HepG2 (cell line): Measurements from ENCODE around the gene SEMA3B. TPM values are rescaled to one million over a fixed set of nuclear protein-coding genes. Genes with fewer than 3 reads are reported as not detected.

Experiments used
- ATAC-seq: fragments of 200-7000 bp; cut with Tn5 transposase; 3 replicates; pipeline ENCODE4 v1.9.1; 2020; ENCODE audit warnings: mild to moderate bottlenecking, moderate library complexity
- BruUV-seq: library from RNA; stranded (reverse); fragments of 400-500 nt; replicated peaks from 2 replicates; lab custom pipeline; 2021; lab: Mats Ljungman, UMichigan
- CTCF ChIA-PET: fragments of 300-600 bp; formaldehyde crosslinking; extraction: SDS; loops from one replicate; lab custom pipeline; 2021; ENCODE audit warnings: low total read pairs, inconsistent platforms, low intra/inter-chr PET ratio; lab: Yijun Ruan, JAX
- POLR2A ChIA-PET: fragments of 350-600 bp; sonication (Branson Sonifier 250); formaldehyde crosslinking; loops from one replicate; lab custom pipeline; 2020; ENCODE audit warnings: antibody characterized with exemption, inconsistent platforms; lab: Yijun Ruan, JAX
- DNase-seq: peaks from one replicate; pipeline ENCODE4 v3.0.0-alpha.2; 2015; ENCODE audit warnings: low spot score
- FAIRE-seq: peaks from 3 replicates; lab custom pipeline; 2011; peaks lifted over from hg19 to GRCh38; lab: Jason Lieb, UNC
- H2AFZ ChIP-seq: one replicate; pipeline ENCODE4 v1.6.1; 2011; ENCODE audit warnings: low read length, inconsistent platforms
- H3K27ac ChIP-seq: fragments of 300-600 bp; 3 replicates; pipeline ENCODE4 v1.8.0; 2011; ENCODE audit warnings: mixed run types, mild to moderate bottlenecking, mixed read lengths, low read length, inconsistent platforms; ENCODE audit not compliant: insufficient read depth; ENCODE audit errors: extremely low read length
- H3K27me3 ChIP-seq, 2 experiments: fragments of 200-600 bp in 1 of 2; 2 replicates in 1 of 2; 3 replicates in 1 of 2; pipeline versions ENCODE4 v1.6.0 to v1.8.0; 2011; ENCODE audit warnings: low read length in 2 of 2, mild to moderate bottlenecking in 2 of 2, moderate library complexity in 2 of 2, inconsistent platforms in 1 of 2; ENCODE audit not compliant: insufficient read depth in 2 of 2, control insufficient read depth in 1 of 2
- H3K36me3 ChIP-seq, 2 experiments: fragments of 200-600 bp in 1 of 2; replicated peaks in 1 of 2; 2 replicates in 1 of 2; 3 replicates in 1 of 2; pipeline versions ENCODE4 v1.5.1 to v1.8.0; 2011; ENCODE audit warnings: low read length in 2 of 2, inconsistent platforms in 1 of 2; ENCODE audit not compliant: insufficient read depth in 2 of 2, control insufficient read depth in 1 of 2
- H3K4me1 ChIP-seq: 2 replicates; pipeline ENCODE4 v1.5.1; 2012; ENCODE audit warnings: low read length, inconsistent platforms; ENCODE audit not compliant: insufficient read depth
- H3K4me2 ChIP-seq: 2 replicates; pipeline ENCODE4 v1.6.0; 2011; ENCODE audit warnings: low read depth, low read length, inconsistent platforms
- H3K4me3 ChIP-seq, 3 experiments: fragments of 200-600 bp in 1 of 3; sonication (generic), shearing (Covaris generic) in 1 of 3; replicated peaks in 1 of 3; 2 replicates each; pipeline ENCODE4 v1.5.1; 2011 to 2016; ENCODE audit warnings: low read length in 3 of 3, inconsistent platforms in 2 of 3, low read depth in 2 of 3, mild to moderate bottlenecking in 2 of 3, control low read depth in 1 of 3, mixed read lengths in 1 of 3; ENCODE audit not compliant: insufficient read depth in 1 of 3
- H3K79me2 ChIP-seq: one replicate; pipeline ENCODE4 v1.6.1; 2011; ENCODE audit warnings: low read length, inconsistent platforms; ENCODE audit not compliant: insufficient read depth
- H3K9ac ChIP-seq: 2 replicates; pipeline ENCODE4 v1.6.0; 2011; ENCODE audit warnings: mild to moderate bottlenecking, low read depth, low read length, inconsistent platforms; ENCODE audit not compliant: insufficient read depth
- H3K9me3 ChIP-seq: 2 replicates; pipeline ENCODE4 v1.5.1; 2012; ENCODE audit warnings: mild to moderate bottlenecking, low read length
- H4K20me1 ChIP-seq: 2 replicates; pipeline ENCODE4 v1.6.0; 2011; ENCODE audit warnings: inconsistent platforms, mild to moderate bottlenecking, low read length, moderate library complexity; ENCODE audit not compliant: insufficient read depth
- DPF2 ChIP-seq: sonication (generic); formaldehyde crosslinking; IDR thresholded peaks from 2 replicates; pipeline ENCODE4 v1.4.0; 2020; ENCODE audit warnings: mild to moderate bottlenecking, low read depth, missing genetic modification reagents, borderline replicate concordance
- EEA1 ChIP-seq: sonication (generic); formaldehyde crosslinking; IDR thresholded peaks from 2 replicates; pipeline ENCODE4 v1.5.1; 2020; ENCODE audit warnings: mild to moderate bottlenecking, missing genetic modification reagents, borderline replicate concordance
- HOXA3 ChIP-seq: sonication (generic); formaldehyde crosslinking; IDR thresholded peaks from 2 replicates; pipeline ENCODE4 v1.5.0; 2020; ENCODE audit warnings: missing genetic modification reagents
- MIER3 ChIP-seq: IDR thresholded peaks from 2 replicates; pipeline ENCODE4 v1.6.1; 2016; ENCODE audit warnings: missing compliant biosample characterization, borderline replicate concordance
- NR0B2 ChIP-seq: sonication (generic); formaldehyde crosslinking; IDR thresholded peaks from 2 replicates; pipeline ENCODE4 v1.4.0; 2020; ENCODE audit warnings: mild to moderate bottlenecking, missing genetic modification reagents
- SP140L ChIP-seq: sonication (generic); formaldehyde crosslinking; IDR thresholded peaks from 2 replicates; pipeline ENCODE4 v1.4.0; 2020; ENCODE audit warnings: missing genetic modification reagents, borderline replicate concordance
- ZBTB46 ChIP-seq: sonication (generic); formaldehyde crosslinking; IDR thresholded peaks from 2 replicates; pipeline ENCODE4 v1.4.0; 2020; ENCODE audit warnings: mild to moderate bottlenecking, missing genetic modification reagents, borderline replicate concordance
- ZFY ChIP-seq: sonication (generic); formaldehyde crosslinking; IDR thresholded peaks from 2 replicates; pipeline ENCODE4 v1.4.0; 2020; ENCODE audit warnings: missing genetic modification reagents
- ZNF160 ChIP-seq: sonication (generic); formaldehyde crosslinking; IDR thresholded peaks from 2 replicates; pipeline ENCODE4 v1.8.0; 2022; ENCODE audit warnings: mild to moderate bottlenecking, inconsistent platforms, missing genetic modification reagents
- ZNF280B ChIP-seq: sonication (generic); formaldehyde crosslinking; IDR thresholded peaks from 2 replicates; pipeline ENCODE4 v1.5.0; 2020; ENCODE audit warnings: missing genetic modification reagents, mild to moderate bottlenecking, borderline replicate concordance
- ZNF441 ChIP-seq: sonication (generic); formaldehyde crosslinking; IDR thresholded peaks from 2 replicates; pipeline ENCODE4 v1.7.0; 2021; ENCODE audit warnings: missing genetic modification reagents, borderline replicate concordance
- ZNF572 ChIP-seq: sonication (generic); formaldehyde crosslinking; IDR thresholded peaks from 2 replicates; pipeline ENCODE4 v1.5.1; 2020; ENCODE audit warnings: mild to moderate bottlenecking, missing genetic modification reagents
- ZNF710 ChIP-seq: sonication (generic); formaldehyde crosslinking; IDR thresholded peaks from 2 replicates; pipeline ENCODE4 v1.5.0; 2020; ENCODE audit warnings: mild to moderate bottlenecking, missing genetic modification reagents, borderline replicate concordance
- ZNF781 ChIP-seq: sonication (generic); formaldehyde crosslinking; IDR thresholded peaks from 2 replicates; pipeline ENCODE4 v1.5.1; 2020; ENCODE audit warnings: borderline replicate concordance, mild to moderate bottlenecking, missing genetic modification reagents; ENCODE audit errors: not compliant biosample characterization
- ZSCAN25 ChIP-seq: sonication (generic); formaldehyde crosslinking; IDR thresholded peaks from 2 replicates; pipeline ENCODE4 v1.8.0; 2022; ENCODE audit warnings: mild to moderate bottlenecking, missing genetic modification reagents
- WGBS: methylation state at CpG from one replicate; pipeline ENCODE4 v1.1.6; 2017; ENCODE audit warnings: low lambda C conversion rate; 5-methylcytosine and 5-hydroxymethylcytosine counted together
- in situ Hi-C: cut with HindIII; loops from 2 replicates; pipeline ENCODE4 v1.10.0; 2017; ENCODE audit warnings: low pct_unique_long_range_greater_than_20kb; ENCODE audit not compliant: extremely low pct_ligation_motif_present
- intact Hi-C: fragments of 100-400 bp; cut with micrococcal nuclease; formaldehyde crosslinking; loops from one replicate; pipeline ENCODE4 v1.10.0; 2022; ENCODE audit not compliant: unreplicated experiment
- polyA plus RNA-seq, 8 experiments: library from polyadenylated mRNA; depleted of rRNA in 3 of 8; stranded (reverse) in 7 of 8; unstranded in 1 of 8; fragments of >200 nt; fragmentation: Illumina TruSeq in 4 of 8; extraction: Trizol in 4 of 8; gene quantifications; 2 replicates each; pipeline versions ENCODE4 v1.2.1 to v1.2.3, GENCODE V29; 2011 to 2016; ENCODE audit warnings: low read depth in 4 of 8, missing spikeins in 1 of 8, mixed read lengths in 1 of 8; ENCODE audit not compliant: insufficient read depth in 1 of 8
- total RNA-seq, 5 experiments: library from RNA; depleted of rRNA; stranded (reverse); fragments of >200 nt; fragmentation: Illumina TruSeq; extraction: Trizol; gene quantifications; 2 replicates each; pipeline ENCODE4 v1.2.3, GENCODE V29; 2016; ENCODE audit warnings: low read depth in 1 of 5

SEMA3B gene
- total and polyA plus RNA-seq, 2 of the 13 experiments (the other 11 are each of a cell fraction or from before 2014, with no cell fraction given) = 93.2 to 158 TPM

GRCh38 chr3:50264383-50264963, 4.5 kb upstream of the SEMA3B start (continued):
- 0 out of 2 replicates have a peak, but pooled peaks have one; percentile 25 for TF ChIP-seq ZBTB46 (CRISPR knock-in tag)
- no peak for TF ChIP-seq ZNF781

- 23% methylated on average over 4 of the region's 7 CpGs for WGBS
- no peaks in the 10 kb centered on the region for H3K36me3 ChIP-seq
- peak overlapping the region; percentile 96 for H3K27ac ChIP-seq
- no TSS peak for BruUV-seq
- peaks cover 21% of the 10 kb centered on the region for H3K79me2 ChIP-seq
- intact Hi-C loops = loop anchor here (5.0 kb wide), 1 partner anchor 37 kb away; the partner anchor contains the start of gene HYAL1
- peaks cover 87% of the 10 kb centered on the region for H3K4me1 ChIP-seq
- CTCF ChIA-PET = no interaction called here
- POLR2A ChIA-PET = interaction anchor here (0.6 to 8.0 kb wide), 23 partner anchors 6 to 115 kb away, joined by 3 to 155 read pairs (median 7); partner anchors contain the start of genes GNAI2, HYAL1, HYAL2 and HYAL3
- FAIRE-seq (no peak), ATAC-seq (no peak), DNase-seq (no peak)
- no peaks in the 10 kb centered on the region; a peak in 1 of 5 replicates for H3K27me3 ChIP-seq
- in situ Hi-C loops = loop anchor here (5.0 kb wide), 1 partner anchor 57 kb away; the partner anchor contains the start of gene HYAL2
- no peaks in the 10 kb centered on the region for H3K9me3 ChIP-seq
- H3K4me3 ChIP-seq = peak overlapping the region in 2 of 3 experiments; percentile 3 to 61; a peak in 3 of 6 replicates
- H4K20me1 ChIP-seq = no peaks in the 10 kb centered on the region
- H3K9ac ChIP-seq = peak overlapping the region; percentile 94
- H3K4me2 ChIP-seq = peak overlapping the region; percentile 98
- H2AFZ ChIP-seq = no peak overlapping the region
- TF ChIP-seq ZFY (0 out of 2 replicates have a peak, but pooled peaks have one; percentile 9), EEA1 (CRISPR knock-in tag) (peak; percentile 67; the same call in 1 of the 2 replicates), ZNF160 (no peak), SP140L (no peak), DPF2 (CRISPR knock-in tag) (0 out of 2 replicates have a peak, but pooled peaks have one; percentile 14), ZNF280B (CRISPR knock-in tag) (peak; percentile 48; the same call in 1 of the 2 replicates), NR0B2 (CRISPR knock-in tag) (no peak), ZSCAN25 (CRISPR knock-in tag) (peak; percentile 85), HOXA3 (CRISPR knock-in tag) (peak; percentile 43; the same call in 1 of the 2 replicates), MIER3 (CRISPR knock-in tag) (no peak), ZNF572 (CRISPR knock-in tag) (no peak), ZNF710 (CRISPR knock-in tag) (0 out of 2 replicates have a peak, but pooled peaks have one; percentile 37), ZNF441 (CRISPR knock-in tag) (0 out of 2 replicates have a peak, but pooled peaks have one; percentile 21)
Observed at GRCh38 chr3:50264964-50265485, 3.9 kb upstream of the SEMA3B start.
